Peyer's patch (tissue), 4 donors: ENCODE results near the gene GOT2.
"Not testable (repeated sequence)": the region's sequence is repeated elsewhere in the genome, so short reads cannot be mapped to it uniquely, and the experiment has no call there.

Experiments used
- CTCF ChIP-seq, 6 experiments: fragments of 450-650 bp in 4 of 6; fragments of 200-600 bp in 2 of 6; sonication (generic) in 1 of 6; IDR thresholded peaks; one replicate each; pipeline ENCODE4 v1.5.1; 2017 to 2019; ENCODE audit warnings: antibody characterized with exemption in 6 of 6, mild to moderate bottlenecking in 3 of 6, moderate library complexity in 1 of 6
- POLR2A ChIP-seq, 2 donors: fragments of 450-650 bp; IDR thresholded peaks; one replicate each; pipeline ENCODE4 v1.5.1; 2017; ENCODE audit warnings: antibody characterized with exemption in 2 of 2, mild to moderate bottlenecking in 2 of 2, moderate library complexity in 2 of 2

GRCh38 chr16:58779291-58779690, 45.2 kb upstream of the GOT2 start:
- not testable (repeated sequence) for TF ChIP-seq CTCF, POLR2A (IDR thresholded peaks at IDR 0.05)
